HepG2 (cell line): Measurements from ENCODE around the gene MAPK4.

Experiments
- EZH2 ChIP-seq: conservative IDR thresholded peaks from 2 replicates; pipeline ENCODE4 v1.6.1; 2012; ENCODE audit warnings: mild to moderate bottlenecking, low read depth, low read length, moderate library complexity
- GTF2F1 ChIP-seq: fragments of 150-350 bp; IDR thresholded peaks from 2 replicates; pipeline ENCODE4 v1.6.1; 2014; ENCODE audit warnings: low read length
- NRL ChIP-seq: sonication (generic); formaldehyde crosslinking; IDR thresholded peaks from 2 replicates; pipeline ENCODE4 v1.5.0; 2020; ENCODE audit warnings: missing genetic modification reagents, mild to moderate bottlenecking, moderate library complexity, borderline replicate concordance
- SMAD3 ChIP-seq: sonication (generic); formaldehyde crosslinking; IDR thresholded peaks from 2 replicates; pipeline ENCODE4 v1.4.0; 2020; ENCODE audit warnings: missing genetic modification reagents
- ZNF891 ChIP-seq: sonication (generic); formaldehyde crosslinking; IDR thresholded peaks from 2 replicates; pipeline ENCODE4 v1.5.0; 2020; ENCODE audit warnings: mild to moderate bottlenecking, missing genetic modification reagents
- TF ChIP-seq, protein P1 (sequence below): sonication (generic); formaldehyde crosslinking; IDR thresholded peaks from 2 replicates; pipeline ENCODE4 v1.5.0; 2020; ENCODE audit warnings: mild to moderate bottlenecking, missing genetic modification reagents, moderate library complexity

DNA sequence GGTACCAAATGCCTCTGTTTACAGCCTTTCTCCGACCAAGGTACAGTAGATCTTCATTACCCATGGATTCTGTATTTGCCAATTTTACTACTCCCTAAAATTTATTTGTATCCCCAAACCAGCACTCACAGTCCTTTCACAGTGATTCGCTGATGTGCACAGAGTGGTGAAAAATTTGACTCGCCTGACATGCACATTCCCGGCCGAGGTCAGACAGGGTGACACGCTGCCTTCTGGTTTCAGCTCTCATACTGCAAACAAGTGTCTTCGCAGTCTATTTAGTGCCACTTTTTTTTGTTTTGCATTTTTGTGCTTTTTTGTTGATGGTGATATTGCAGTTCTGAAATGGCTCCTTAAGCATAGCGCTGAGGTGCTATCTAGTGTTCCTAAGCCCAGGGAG, 71.0 kb downstream of the MAPK4 start:
- TF ChIP-seq NRL (no peak), GTF2F1 (no peak), ZNF891 (CRISPR knock-in tag) (no peak), SMAD3 (CRISPR knock-in tag) (no peak), EZH2 (no peak)
- TF ChIP-seq, protein P1, sequence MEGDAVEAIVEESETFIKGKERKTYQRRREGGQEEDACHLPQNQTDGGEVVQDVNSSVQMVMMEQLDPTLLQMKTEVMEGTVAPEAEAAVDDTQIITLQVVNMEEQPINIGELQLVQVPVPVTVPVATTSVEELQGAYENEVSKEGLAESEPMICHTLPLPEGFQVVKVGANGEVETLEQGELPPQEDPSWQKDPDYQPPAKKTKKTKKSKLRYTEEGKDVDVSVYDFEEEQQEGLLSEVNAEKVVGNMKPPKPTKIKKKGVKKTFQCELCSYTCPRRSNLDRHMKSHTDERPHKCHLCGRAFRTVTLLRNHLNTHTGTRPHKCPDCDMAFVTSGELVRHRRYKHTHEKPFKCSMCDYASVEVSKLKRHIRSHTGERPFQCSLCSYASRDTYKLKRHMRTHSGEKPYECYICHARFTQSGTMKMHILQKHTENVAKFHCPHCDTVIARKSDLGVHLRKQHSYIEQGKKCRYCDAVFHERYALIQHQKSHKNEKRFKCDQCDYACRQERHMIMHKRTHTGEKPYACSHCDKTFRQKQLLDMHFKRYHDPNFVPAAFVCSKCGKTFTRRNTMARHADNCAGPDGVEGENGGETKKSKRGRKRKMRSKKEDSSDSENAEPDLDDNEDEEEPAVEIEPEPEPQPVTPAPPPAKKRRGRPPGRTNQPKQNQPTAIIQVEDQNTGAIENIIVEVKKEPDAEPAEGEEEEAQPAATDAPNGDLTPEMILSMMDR = no peak
